EH (cell line): ENCODE data around the gene MS4A10.
"Not testable (repeated sequence)": the region's sequence is repeated elsewhere in the genome, so short reads cannot be mapped to it uniquely, and the experiment has no call there.

Source experiments
- DNase-seq: peaks from one replicate; pipeline ENCODE4 v3.0.0-alpha.2; 2015; ENCODE audit warnings: low read depth

Gene MS4A10

DNA sequence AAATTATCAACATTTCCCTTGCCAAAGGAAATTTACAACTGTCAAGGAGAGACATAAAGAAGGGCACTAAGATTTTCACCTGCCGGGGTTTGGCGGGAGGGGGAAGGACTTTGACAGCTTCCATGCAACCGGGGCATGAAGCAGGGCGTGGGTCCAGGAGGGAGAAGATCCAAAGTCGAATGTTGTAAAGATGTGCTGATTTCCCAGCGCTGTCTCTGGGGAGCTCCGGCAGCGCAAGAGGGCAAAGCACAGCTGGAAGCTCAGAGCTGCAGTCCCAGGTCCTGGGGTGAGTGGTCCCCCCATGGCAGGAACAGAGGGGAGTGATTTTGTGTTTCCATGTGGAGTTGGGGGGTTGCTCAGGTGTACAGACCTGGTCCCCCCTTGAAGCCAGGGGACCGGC lies at the start of gene MS4A10:
MS4A10 (plus strand) TSS at position 198 of the 400 bp plus-strand sequence. CDS start 5,003 bp downstream, outside the sequence.
- DNase-seq: no peak

DNA sequence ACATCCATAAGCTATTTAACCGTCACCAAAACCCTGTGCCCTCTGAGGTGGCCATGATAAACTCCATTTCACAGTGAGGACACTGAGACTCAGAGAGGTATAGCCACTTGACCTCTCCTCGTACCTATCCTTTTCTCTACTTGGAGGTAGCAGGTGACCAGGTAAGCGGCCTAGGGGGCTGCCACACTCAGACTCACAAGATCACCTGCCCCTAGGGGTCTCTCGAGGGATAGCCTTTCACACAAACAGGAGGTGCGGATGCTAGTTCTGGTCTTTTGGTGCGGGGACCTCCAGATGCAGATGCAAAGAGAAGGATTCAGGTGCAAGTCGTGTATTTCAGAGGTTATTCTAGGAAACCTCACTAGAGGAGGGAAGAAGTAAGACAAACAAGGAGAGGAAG lies 46.0 kb upstream of the MS4A10 start:
- DNase-seq: no peak

DNA sequence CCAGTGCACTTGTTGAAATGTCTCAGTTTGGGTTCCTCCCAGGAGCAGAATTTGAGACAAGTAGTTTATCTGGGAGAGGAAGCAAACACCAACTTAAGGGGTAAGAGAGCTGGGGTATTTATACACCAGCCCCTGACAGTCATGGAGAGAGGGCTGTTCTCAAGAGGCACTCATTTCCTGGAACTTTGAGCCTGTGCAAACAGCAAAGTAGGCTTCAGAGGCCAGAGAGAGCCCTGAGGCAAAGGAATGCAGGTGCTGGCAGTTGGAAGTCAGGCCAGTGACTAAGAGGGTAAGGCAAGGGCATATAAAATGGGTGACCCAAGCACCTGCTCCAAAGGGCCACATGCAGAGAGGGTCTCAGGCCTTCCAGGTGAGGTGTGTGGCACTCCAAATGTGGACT lies 44.6 kb upstream of the MS4A10 start:
- no peak for DNase-seq

DNA sequence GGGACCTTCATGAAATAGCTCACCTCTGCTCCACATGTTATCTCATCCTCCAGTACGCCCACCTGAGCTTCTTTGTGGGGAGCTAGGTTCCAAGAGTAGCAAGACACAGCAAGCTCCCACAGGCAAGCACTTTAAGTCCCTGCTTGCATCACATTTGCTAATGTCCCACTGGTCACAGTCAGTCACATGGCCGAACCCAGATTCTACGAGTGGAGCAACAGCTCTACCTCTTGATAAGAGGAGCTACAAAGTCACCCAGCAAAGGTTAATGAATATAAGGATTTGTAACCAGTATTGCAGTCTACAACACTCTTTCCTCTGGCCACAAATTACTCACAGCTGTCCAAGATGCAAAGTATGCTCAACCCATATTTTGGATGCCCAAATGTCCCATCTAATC lies 43.7 kb upstream of the MS4A10 start:
- DNase-seq: no peak

DNA sequence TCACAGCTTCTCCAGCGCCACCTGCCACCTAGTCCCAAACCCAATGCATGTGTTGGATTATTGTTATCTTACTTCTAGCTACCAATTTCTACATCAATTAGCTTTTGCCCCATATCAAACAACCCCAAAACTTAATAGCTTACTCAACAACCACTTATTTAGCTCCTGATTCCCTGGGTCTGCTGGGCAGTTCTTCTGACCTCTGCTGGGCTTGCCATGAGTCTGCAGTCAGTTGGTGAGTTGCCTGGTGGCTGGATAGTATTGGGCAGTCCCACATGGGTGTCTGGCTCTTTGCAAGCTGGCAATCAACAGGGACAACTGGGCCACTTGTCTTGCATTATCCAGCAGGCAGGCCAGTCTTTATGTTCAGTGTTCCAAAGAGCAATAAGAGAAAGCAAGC lies 42.1 kb upstream of the MS4A10 start:
- no peak for DNase-seq

DNA sequence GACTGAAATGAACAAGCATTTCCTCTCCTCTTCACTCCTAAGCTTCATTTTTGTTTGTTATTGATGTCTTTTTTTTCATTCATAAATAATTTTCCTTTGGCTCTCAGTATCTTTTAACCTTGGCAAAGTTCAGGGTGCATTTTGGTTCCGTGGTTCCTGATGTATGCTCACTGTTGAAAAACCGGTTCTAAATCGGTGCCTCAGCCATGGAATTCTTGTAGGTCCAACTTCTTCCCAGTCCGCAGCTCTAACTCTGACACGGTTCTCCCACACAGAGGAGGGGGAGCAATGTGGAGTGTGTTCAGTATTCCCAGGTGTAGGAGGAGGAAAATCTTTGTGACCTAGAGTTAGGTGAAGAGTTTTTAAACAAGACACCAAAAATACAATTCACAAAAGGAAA lies 41.0 kb upstream of the MS4A10 start:
- no peak for DNase-seq

DNA sequence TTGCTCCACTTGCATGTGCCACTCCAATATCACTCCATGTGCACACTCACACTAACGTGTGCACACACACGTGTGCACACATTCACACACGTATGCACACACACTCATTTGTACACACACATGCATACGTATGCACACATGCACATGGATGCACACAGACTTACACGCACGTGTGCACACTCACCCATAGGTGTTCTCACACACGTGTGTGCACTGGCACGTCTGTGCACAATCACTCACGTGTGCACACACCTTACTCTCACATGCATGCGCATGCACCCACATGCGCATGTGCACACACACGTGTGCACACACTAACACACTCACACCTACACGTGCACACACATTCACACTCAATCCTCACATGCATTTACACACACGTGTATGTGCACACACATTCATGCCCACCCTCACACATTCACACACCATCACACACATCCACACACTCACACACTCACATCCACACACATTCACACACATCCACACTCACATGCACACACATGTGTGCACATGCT lies 37.7 kb upstream of the MS4A10 start:
- no peak for DNase-seq

DNA sequence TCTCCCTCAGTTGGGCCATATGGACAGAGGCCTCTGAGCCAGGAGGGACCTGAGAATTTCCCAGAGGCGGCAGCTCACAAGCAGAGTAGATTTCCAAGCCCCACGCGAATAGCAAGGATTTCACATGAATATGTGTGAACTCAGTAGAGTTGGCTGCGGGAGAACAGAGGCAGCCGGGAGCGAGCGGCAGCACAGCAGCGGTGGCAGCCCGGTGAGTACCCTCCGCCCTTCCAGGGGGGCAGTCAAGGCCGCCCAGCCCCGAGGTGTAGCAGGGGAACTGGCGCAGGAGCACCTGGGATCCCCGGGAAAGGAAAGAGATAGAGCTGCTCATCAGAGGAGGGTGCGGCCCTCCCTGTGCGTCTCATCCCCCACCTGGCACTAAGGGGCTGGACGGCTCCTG lies 36.9 kb upstream of the MS4A10 start:
- no peak for DNase-seq

DNA sequence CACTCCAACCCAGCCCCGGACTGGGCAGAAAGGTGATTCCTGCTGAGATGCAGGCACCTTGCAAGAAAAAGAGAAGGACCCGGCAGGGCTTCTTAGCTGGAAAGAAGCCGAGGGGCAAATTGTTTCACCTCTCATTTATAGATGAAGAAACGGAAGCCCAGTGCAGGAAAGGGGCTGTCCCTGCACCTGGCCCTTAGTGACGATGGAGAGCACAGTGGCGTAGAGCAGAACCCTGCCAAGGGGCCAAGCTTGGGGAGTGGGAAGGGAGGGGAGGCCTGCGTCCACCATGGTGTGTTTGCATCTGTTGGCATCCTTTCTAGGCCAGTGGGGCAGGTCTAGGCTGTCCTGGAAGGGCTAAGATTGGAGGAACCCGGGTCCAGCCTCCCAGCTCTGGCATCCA lies 36.3 kb upstream of the MS4A10 start:
- no peak for DNase-seq

DNA sequence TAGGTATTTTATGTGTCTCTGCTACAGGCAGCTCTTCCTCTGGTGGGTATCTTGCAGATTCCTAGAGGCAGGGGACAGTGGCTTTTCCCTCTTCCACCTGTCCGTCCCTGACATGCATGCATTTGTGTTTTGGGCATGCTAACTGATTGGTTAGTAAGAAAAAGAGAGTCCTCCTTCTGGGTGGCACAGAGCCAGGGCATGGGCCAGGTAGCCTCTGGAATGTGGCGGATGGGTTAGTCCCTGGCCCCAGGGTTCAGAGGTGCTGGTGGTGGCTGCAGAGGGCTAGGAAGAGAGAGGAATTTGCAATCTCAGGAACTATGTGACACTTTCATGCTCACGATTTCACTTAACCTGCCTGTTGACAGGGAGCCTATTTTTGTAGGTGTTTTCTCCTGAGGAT lies 34.2 kb upstream of the MS4A10 start:
- DNase-seq: no peak

DNA sequence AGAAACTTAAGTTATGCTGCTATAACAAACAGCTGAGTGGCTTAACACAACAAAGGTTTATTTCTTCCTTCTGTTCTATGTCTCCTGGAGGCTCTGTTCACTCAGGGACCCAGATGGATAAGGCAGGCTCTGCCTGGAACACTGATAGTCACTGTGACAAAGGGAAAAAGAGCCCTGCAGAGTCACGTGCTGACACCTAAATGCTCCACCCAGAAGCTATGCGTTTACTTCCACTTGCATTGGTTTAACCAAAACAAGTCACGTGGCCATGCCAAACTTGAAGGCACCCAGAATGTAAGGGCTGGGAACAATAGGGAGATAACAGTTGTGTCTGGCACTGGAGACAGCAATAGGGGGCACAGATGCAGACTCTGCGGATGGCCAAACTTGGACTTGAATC lies 31.8 kb upstream of the MS4A10 start:
- no peak for DNase-seq

DNA sequence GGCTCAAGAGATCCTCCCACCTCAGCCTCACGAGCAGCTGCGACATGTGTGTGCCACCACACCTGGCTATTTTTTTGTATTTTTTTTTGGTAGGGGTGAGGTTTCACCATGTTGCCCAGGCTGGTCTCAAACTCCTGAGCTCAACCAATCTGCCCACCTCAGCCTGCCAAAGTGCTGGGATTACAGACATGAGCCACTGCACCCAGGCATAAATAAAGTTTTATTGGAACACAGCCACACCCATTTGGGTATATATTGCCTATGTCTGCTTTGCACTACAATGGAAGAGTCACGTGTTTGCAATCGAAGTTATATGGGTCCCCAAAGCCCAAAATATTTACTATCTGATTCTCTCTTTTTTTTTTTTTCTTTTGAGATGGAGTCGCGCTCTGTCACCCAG lies 30.2 kb upstream of the MS4A10 start:
- DNase-seq: no peak

DNA sequence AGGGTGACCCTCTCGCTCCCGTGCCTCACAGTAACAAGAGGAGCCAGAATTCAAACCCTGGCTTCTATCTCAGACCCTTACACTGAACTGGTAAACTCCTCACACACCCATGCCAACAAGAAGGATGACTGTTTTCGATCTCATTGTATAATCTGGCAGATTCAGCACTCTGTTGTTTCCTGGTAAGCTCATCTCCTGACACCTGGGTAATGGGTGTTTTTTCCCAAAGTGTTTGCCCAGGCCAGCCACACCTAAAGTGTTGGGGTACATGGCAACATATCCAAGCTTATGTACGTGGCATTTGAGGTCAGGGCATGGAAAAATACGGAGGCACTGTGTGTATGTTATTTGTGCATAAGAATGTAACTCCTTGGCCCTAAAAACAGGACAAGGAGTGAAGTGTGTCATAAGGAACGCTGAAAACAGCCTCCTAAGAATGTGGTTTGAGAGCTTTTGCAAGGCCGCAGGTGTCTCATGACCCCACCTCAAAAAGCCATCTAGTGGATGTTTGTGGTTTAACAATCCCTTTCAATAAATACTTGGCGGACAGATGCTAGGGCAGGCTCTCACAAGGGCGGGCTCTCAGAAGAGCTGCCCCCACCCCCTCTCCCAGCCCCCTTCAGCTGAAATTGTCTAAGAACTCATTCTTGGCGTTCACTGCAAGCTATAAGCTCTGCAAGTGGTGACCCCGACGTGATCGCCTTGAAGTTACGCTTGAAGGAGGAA lies 28.7 kb upstream of the MS4A10 start, which contains the start of gene MS4A15:
MS4A15 (plus strand) TSS at position 561 of the 726 bp plus-strand sequence. CDS start 6,867 bp downstream, outside the sequence.
- no peak for DNase-seq

DNA sequence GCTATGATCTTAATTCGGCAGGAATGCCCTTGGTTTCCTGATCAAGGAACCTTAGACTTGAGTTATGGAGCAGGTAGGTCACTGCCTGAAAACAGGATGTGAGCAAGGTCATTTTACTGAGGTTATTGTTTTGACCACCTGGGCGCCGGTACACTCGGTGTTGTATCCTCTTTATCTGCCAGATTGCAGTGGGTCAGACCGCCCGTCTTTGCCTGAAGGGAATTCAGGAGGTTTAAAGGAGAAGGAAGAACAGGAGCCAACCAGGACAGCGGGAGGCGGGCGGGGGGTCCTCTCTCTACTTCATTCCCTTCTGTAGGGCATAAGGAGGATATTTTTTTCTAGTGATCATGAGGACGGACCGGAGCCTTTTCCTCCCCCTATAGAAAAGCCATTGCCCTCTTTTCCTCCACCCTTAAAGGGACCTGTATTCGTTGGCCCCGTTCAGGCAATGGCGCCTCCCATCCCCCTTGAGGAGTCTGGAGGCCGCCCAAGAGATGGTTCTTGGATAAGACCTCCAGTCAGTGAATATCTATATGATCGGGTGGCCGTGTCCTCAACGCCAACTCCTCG lies 27.8 kb upstream of the MS4A10 start:
- DNase-seq: no peak

DNA sequence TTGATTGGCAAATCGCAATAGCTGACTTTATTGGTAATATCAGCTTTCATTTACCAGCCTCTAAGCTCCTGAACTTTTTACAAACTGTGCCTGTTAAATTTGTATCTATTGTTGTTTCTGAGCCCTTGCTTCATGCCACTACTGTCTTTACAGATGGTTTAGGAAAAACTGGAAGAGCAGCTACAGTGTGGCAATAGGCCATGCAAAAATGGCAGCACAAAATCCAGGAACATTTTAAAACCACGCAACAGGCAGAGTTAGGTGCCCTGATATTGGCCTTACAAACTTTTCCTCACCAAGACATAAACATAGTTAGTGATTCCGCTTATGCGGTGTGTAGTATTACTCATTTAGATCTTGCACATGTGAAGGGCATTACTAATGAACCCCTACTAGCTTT lies 26.5 kb upstream of the MS4A10 start:
- not testable (repeated sequence) for DNase-seq

DNA sequence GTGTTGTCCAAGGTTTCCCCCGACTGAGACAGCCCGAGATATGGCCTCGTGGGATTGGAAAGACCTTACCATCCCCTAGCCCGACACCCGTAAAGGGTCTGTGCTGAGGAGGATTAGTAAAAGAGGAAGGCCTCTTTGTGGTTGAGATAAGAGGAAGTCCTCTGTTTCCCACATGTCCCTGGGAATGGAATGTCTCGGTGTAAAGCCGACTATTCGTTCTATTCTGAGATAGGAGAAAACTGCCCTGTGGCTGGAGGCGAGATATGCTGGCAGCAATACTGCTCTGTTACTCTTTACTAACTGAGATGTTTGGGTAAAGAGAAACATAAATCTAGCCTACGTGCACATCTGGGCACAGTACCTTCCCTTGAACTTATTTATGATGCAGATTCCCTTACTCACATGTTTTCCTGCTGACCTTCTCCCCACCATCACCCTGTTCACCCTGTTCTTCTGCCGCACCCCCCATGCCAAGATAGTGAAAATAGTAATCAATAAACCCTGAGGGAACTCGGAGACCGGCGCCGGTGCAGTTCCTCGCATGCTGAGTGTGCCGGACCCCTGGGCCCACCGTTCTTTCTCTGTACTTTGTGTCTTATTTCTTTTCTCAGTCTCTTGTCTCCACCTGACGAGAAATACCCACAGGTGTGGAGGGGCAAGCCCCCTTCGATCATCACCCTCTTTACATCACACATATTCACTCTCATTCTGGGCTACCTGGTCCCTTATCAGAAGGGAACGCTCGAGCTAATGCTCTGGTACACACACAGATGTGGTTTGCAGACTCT lies 25.5 kb upstream of the MS4A10 start:
- not testable (repeated sequence) for DNase-seq

DNA sequence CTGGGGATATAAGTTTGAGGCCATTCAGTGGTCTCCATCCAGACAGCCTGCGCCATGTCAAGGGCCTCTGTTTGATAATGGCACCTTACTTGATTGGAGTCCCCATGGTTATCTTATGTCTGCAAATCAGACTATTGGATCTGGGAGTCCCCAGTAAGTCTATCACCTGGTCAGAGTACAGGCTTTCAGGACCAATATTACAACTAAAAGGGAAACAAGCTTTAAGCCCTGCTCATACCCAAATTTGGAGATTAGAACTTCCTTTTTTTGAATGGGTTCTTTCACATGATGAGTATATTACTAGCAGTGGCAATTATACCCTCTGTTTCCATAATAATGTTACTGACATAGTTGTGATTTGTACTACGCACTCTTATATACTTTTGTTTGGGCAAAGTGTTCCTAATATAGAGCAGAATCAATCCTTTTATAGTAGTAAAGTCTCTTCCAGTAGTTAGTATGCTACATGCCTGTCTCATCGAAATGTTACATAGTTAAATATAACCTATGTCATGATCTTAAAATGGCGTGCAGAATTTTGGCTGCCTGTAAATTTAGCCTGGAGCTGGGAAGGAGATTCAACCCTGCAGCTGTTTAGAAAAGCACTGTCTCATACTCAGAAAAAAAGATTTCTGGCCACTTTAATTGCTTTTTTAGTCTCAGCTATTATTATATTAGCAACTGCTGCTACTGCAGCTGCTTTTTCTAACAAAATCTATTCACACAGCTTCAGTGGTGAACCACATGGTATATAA lies 23.5 kb upstream of the MS4A10 start:
- no peak for DNase-seq

DNA sequence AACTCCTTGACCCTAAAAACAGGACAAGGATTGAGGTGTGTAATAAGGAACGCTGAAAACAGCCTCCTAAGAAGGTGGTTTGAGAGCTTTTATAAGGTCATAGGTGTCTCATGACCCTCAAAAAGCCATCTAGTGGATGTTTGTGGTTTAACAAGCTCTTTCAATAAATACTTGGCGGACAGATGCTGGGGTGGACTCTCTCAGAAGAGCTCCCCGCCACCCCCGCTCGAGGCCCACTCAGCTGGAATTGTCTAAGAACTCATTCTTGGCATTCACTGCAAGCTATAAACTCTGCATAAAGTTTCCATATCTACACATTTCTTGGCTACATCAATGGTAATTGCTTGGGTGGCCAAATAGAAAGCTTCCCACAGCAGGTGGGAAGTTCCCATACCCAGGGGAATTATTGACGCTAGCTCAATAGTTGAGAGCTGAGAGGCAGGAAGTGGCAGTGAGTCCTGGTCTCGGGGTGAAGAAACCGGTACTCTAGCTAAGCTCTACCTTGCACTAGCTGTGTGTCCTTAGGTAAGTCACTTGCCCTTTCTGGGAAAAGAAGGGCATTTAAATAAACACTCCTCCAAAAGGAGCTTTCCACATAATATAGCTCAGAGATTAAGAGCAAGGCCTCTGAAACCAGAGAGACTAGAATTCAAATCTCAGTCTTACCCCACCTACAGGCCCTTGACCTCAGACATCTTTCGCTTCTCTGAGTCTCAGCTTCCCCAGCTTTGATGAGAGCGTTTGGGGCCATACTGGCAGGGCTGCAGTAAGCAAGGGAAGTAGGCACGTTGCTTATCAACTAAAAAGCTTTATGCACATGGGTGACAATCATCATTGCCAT lies 22.1 kb upstream of the MS4A10 start:
- no peak for DNase-seq

DNA sequence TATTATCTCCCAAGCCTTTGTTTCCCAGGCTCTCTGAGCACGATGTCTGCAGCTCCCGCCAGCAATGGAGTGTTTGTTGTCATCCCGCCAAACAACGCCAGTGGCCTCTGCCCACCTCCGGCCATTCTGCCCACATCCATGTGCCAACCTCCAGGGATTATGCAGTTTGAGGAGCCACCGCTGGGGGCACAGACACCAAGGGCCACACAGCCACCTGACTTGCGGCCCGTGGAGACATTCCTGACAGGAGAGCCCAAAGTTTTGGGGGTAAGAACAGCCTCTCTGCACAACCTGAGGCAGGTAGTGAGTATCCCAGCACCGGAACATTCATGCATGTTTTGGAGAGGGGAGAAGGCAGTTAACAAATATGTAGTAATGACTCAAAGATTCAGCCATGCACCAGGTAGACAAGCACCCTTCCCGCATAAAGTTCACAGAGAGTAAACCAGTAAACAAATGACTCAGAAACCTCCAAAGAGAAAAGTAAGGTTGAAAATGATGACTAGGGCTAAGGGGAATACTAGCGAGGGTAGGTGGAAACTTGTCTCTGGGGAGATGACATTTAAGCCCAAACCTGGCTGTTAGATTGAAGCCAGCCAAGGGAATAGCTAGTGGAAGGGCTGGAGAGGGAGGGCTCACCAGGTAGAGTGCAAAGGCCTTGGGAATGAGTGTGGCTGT lies 21.3 kb upstream of the MS4A10 start:
- no peak for DNase-seq

DNA sequence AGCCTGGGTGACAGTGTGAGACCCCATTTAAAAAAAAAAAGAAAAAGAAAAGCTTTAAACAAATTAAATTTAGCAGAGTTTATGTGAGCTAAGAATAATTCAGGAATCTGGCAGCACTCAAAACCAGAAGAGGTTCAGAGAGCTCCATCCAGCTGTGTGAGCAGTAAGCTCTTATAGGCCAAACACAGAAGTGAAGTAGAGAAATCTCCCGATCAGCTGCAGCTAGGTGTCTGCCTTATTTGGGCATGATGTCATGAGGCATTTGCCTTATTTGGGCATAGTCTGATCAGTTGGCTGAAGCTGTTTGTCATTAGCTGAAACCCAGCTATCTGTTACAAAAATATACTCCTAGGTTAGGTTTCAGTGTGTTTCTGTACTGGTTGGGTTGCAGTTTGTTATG lies 20.3 kb upstream of the MS4A10 start:
- DNase-seq: no peak

DNA sequence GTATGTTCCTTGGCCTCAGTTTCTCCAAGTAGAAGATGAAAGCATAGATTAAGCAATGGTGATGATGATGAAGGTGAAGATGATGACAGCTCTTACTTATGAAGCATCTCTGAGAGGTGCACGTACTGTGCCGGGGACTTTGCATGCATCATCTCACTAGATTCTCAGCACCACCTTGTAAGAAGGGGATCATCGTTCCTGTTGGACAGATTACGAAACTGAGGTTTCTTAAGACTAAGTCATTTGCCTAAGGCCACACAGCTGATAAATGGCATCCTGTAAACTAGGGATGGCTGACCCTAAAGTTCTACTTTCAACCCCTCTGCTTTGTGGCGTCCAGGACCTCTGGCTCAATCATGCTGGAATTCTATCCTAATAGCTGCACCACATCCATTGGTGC lies 19.8 kb upstream of the MS4A10 start:
- no peak for DNase-seq
